ENCODE results near the gene OPCML. TPM values are rescaled to one million over a fixed set of nuclear protein-coding genes. Genes with fewer than 3 reads are reported as not detected.

OPCML gene
- total RNA-seq, 2 donors from 2014 or later: 0.34 TPM; not detected in 1

- Histone ChIP-seq H3K27me3 (replicated peaks; ENCODE audit: insufficient read depth) (no peaks in the 10 kb centered on the region), H3K4me1 (replicated peaks) (no peaks in the 10 kb centered on the region), H3K36me3 (no peaks in the 10 kb centered on the region), H3K9me3 (no peaks in the 10 kb centered on the region), H3K27ac (no peak overlapping the region), H3K4me3 (no peak overlapping the region)
- intact Hi-C loops (cut with DNase I): no loop called here
- TF ChIP-seq, protein P1, sequence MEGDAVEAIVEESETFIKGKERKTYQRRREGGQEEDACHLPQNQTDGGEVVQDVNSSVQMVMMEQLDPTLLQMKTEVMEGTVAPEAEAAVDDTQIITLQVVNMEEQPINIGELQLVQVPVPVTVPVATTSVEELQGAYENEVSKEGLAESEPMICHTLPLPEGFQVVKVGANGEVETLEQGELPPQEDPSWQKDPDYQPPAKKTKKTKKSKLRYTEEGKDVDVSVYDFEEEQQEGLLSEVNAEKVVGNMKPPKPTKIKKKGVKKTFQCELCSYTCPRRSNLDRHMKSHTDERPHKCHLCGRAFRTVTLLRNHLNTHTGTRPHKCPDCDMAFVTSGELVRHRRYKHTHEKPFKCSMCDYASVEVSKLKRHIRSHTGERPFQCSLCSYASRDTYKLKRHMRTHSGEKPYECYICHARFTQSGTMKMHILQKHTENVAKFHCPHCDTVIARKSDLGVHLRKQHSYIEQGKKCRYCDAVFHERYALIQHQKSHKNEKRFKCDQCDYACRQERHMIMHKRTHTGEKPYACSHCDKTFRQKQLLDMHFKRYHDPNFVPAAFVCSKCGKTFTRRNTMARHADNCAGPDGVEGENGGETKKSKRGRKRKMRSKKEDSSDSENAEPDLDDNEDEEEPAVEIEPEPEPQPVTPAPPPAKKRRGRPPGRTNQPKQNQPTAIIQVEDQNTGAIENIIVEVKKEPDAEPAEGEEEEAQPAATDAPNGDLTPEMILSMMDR (IDR thresholded peaks at IDR 0.05): no peak
- TF ChIP-seq POLR2AphosphoS5 (IDR thresholded peaks at IDR 0.05): no peak
- TF ChIP-seq POLR2A (IDR thresholded peaks at IDR 0.05): no peak
- 86% methylated on average over 2 of the region's 2 CpGs for WGBS
- no peak for DNase-seq (ENCODE audit: low spot score)
Measured at GRCh38 chr11:132716037-132716436, 816.3 kb downstream of the OPCML start.

- no peak overlapping the region for H3K4me3 ChIP-seq
- no peak for DNase-seq (ENCODE audit: low spot score)
- no peaks in the 10 kb centered on the region for H3K36me3 ChIP-seq
- H3K27me3 ChIP-seq (replicated peaks; ENCODE audit: insufficient read depth): no peaks in the 10 kb centered on the region
- no peaks in the 10 kb centered on the region for H3K9me3 ChIP-seq
- H3K4me1 ChIP-seq (replicated peaks): no peaks in the 10 kb centered on the region
- no peak overlapping the region for H3K27ac ChIP-seq
- no peak for TF ChIP-seq POLR2AphosphoS5 (IDR thresholded peaks at IDR 0.05)
- TF ChIP-seq, protein P1 (IDR thresholded peaks at IDR 0.05): no peak
- no peak for TF ChIP-seq POLR2A (IDR thresholded peaks at IDR 0.05)
- intact Hi-C loops (cut with DNase I): no loop called here
- 80% methylated on average over 4 of the region's 4 CpGs for WGBS
Measured at GRCh38 chr11:132714859-132715440, 817.4 kb downstream of the OPCML start.

DNA sequence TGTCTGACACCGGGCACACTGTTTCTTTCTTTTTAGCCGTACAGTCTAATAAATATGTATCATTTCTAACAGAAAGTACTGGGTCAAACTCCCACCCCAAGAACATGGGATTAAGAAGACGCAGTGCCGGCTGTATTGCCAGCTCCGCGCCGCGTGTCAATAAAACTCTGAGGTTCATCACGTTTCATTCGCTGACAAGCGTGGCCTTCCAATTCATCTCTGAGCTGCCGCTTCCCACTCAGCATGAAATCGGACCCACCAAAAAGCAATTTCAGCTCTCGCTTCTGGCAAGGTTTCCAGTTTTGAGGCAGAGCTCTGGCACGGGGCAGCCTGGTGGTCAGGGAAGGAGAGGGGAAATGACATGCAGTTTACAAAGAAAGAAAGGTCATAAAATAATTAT is 819.8 kb downstream of the OPCML start:
- H3K27ac ChIP-seq: no peak overlapping the region
- intact Hi-C loops (cut with DNase I): no loop called here

GRCh38 chr11:132704781-132705375 is 827.4 kb downstream of the OPCML start:
- intact Hi-C loops (cut with DNase I): no loop called here
- Histone ChIP-seq H3K27ac (no peak overlapping the region), H3K9me3 (no peaks in the 10 kb centered on the region), H3K4me1 (replicated peaks) (no peaks in the 10 kb centered on the region), H3K27me3 (replicated peaks; ENCODE audit: insufficient read depth) (no peaks in the 10 kb centered on the region), H3K4me3 (no peak overlapping the region), H3K36me3 (no peaks in the 10 kb centered on the region)
- TF ChIP-seq, protein P1 (IDR thresholded peaks at IDR 0.05): no peak
- peak; percentile 54 for TF ChIP-seq POLR2AphosphoS5 (IDR thresholded peaks at IDR 0.05)
- no peak for TF ChIP-seq POLR2A (IDR thresholded peaks at IDR 0.05)
- no peak for DNase-seq (ENCODE audit: low spot score)
- WGBS: 39% methylated on average over 5 of the region's 5 CpGs

More for the DNA sequence above, 819.8 kb downstream of the OPCML start:
- Histone ChIP-seq H3K4me1 (replicated peaks) (no peaks in the 10 kb centered on the region), H3K4me3 (no peak overlapping the region), H3K36me3 (no peaks in the 10 kb centered on the region), H3K27me3 (replicated peaks; ENCODE audit: insufficient read depth) (no peaks in the 10 kb centered on the region), H3K9me3 (no peaks in the 10 kb centered on the region)
- WGBS: 78% methylated on average over 15 of the region's 15 CpGs
- no peak for DNase-seq (ENCODE audit: low spot score)
- TF ChIP-seq POLR2A (IDR thresholded peaks at IDR 0.05) (no peak), POLR2AphosphoS5 (IDR thresholded peaks at IDR 0.05) (no peak)
- TF ChIP-seq, protein P1 (IDR thresholded peaks at IDR 0.05): no peak

GRCh38 chr11:132692891-132693290 is 839.4 kb downstream of the OPCML start:
- intact Hi-C loops (cut with DNase I): no loop called here
- TF ChIP-seq, protein P1 (IDR thresholded peaks at IDR 0.05): no peak
- TF ChIP-seq POLR2A (IDR thresholded peaks at IDR 0.05) (no peak), POLR2AphosphoS5 (IDR thresholded peaks at IDR 0.05) (no peak)
- Histone ChIP-seq H3K4me3 (no peak overlapping the region), H3K27me3 (replicated peaks; ENCODE audit: insufficient read depth) (no peaks in the 10 kb centered on the region), H3K4me1 (replicated peaks) (no peaks in the 10 kb centered on the region), H3K9me3 (no peaks in the 10 kb centered on the region), H3K27ac (no peak overlapping the region), H3K36me3 (no peaks in the 10 kb centered on the region)
- DNase-seq (ENCODE audit: low spot score): no peak
- 39% methylated on average over 1 of the region's 1 CpG for WGBS

Measured in prostate gland (tissue), 2 donors.